Endothelial cell of umbilical vein (primary cell): ENCODE measurements around the gene TRPC4AP.

Experiments
- CTCF ChIP-seq, 2 donors: IDR thresholded peaks; 1 replicate in 1 of 2; 2 replicates in 1 of 2; pipeline ENCODE4 v1.5.1; 2011; ENCODE audit warnings: low read length in 2 of 2, mild to moderate bottlenecking in 2 of 2, moderate library complexity in 2 of 2, control low read depth in 1 of 2, inconsistent platforms in 1 of 2, low read depth in 1 of 2; ENCODE audit not compliant: insufficient read depth in 1 of 2; ENCODE audit errors: extremely low read depth in 1 of 2
- EZH2 ChIP-seq: IDR thresholded peaks from 2 replicates; pipeline ENCODE4 v1.6.1; 2012; ENCODE audit warnings: borderline replicate concordance, low read depth, mild to moderate bottlenecking, moderate library complexity, low read length, inconsistent platforms; ENCODE audit not compliant: severe bottlenecking
- JUN ChIP-seq: IDR thresholded peaks from 2 replicates; pipeline ENCODE4 v1.6.1; 2011; ENCODE audit warnings: borderline replicate concordance, low read depth; ENCODE audit not compliant: insufficient read length, insufficient read depth
- MAX ChIP-seq: IDR thresholded peaks from 2 replicates; pipeline ENCODE4 v1.6.1; 2011; ENCODE audit not compliant: insufficient read depth, insufficient read length
- MYC ChIP-seq: IDR thresholded peaks from one replicate; pipeline ENCODE4 v1.6.1; 2011; ENCODE audit warnings: mild to moderate bottlenecking, low read depth, low read length
- POLR2A ChIP-seq: IDR thresholded peaks from 2 replicates; pipeline ENCODE4 v1.6.1; 2012; ENCODE audit warnings: low read depth, mild to moderate bottlenecking, control low read depth, low read length
- POLR2AphosphoS5 ChIP-seq: IDR thresholded peaks from 2 replicates; pipeline ENCODE4 v1.6.1; 2012; ENCODE audit warnings: low read depth, mild to moderate bottlenecking, control low read depth, low read length, moderate library complexity; ENCODE audit not compliant: insufficient read depth

GRCh38 chr20:34982270-34983088 lies 110.1 kb downstream of the TRPC4AP start:
- TF ChIP-seq CTCF (IDR thresholded peaks at IDR 0.05; ENCODE audit: extremely low read depth in 1 of 2, insufficient read depth in 1 of 2, low read depth in 1 of 2, low read length in 2 of 2) = no peak
- TF ChIP-seq EZH2 = no peak
- TF ChIP-seq JUN = no peak
- TF ChIP-seq POLR2AphosphoS5 = no peak
- no peak for TF ChIP-seq MYC
- TF ChIP-seq POLR2A = no peak
- TF ChIP-seq MAX = no peak
